ENCODE measurements around the gene SPRY4. TPM values are rescaled to one million over a fixed set of nuclear protein-coding genes. Genes with fewer than 3 reads are reported as not detected.

Gene SPRY4
- total RNA-seq, 1 experiment from 2014 or later: 140 TPM

GRCh38 chr5:142289708-142290576, 34.9 kb downstream of the SPRY4 start (continued):
- TF ChIP-seq FOXP4 (CRISPR knock-in tag; IDR thresholded peaks at IDR 0.05): no peak
- no peak for TF ChIP-seq ZNF263 (CRISPR knock-in tag; IDR thresholded peaks at IDR 0.05; ENCODE audit: low read depth)

DNA sequence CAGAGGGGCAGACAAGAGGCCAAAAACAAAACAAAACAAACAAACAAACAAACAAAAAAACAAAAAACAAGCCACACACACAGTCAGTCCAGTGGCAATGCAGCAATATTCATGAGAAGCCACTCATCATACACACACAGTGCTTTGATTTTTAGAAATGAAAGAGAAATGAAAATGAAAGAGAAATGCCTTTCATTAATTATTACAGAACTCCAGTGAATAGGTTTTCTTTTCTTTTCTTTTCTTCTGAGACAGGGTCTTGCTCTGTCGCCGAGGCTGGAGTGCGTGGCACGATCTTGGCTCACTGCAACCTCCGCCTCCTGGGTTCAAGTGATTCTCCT, 36.9 kb downstream of the SPRY4 start:
- ATAC-seq (no peak), DNase-seq (ENCODE audit: low spot score) (no peak)
- Mint-ChIP-seq H3K27me3 (ENCODE audit: low read depth) (no peaks in the 10 kb centered on the region; the same call in 1 of the 2 replicates), H3K27ac (peak overlapping the region; percentile 90), H3K36me3 (peaks cover 9% of the 10 kb centered on the region), H3K4me3 (no peak overlapping the region), H3K9me3 (no peaks in the 10 kb centered on the region), H3K4me1 (peaks cover 55% of the 10 kb centered on the region)
- CTCF ChIA-PET: no interaction called here
- POLR2A ChIA-PET: interaction anchor here (0.6 kb wide), 1 partner anchor 66 kb away, joined by 5 read pairs; no protein-coding TSS in a partner anchor
- TF ChIP-seq, protein P1, sequence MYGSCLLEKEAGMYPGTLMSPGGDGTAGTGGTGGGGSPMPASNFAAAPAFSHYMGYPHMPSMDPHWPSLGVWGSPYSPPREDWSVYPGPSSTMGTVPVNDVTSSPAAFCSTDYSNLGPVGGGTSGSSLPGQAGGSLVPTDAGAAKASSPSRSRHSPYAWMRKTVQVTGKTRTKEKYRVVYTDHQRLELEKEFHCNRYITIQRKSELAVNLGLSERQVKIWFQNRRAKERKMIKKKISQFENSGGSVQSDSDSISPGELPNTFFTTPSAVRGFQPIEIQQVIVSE (CRISPR knock-in tag; IDR thresholded peaks at IDR 0.05; ENCODE audit: borderline replicate concordance): peak; percentile 24; the same call in 1 of the 2 replicates
- no peak for TF ChIP-seq NFYB (CRISPR knock-in tag; conservative IDR thresholded peaks at IDR 0.05; ENCODE audit: low read depth)

DNA sequence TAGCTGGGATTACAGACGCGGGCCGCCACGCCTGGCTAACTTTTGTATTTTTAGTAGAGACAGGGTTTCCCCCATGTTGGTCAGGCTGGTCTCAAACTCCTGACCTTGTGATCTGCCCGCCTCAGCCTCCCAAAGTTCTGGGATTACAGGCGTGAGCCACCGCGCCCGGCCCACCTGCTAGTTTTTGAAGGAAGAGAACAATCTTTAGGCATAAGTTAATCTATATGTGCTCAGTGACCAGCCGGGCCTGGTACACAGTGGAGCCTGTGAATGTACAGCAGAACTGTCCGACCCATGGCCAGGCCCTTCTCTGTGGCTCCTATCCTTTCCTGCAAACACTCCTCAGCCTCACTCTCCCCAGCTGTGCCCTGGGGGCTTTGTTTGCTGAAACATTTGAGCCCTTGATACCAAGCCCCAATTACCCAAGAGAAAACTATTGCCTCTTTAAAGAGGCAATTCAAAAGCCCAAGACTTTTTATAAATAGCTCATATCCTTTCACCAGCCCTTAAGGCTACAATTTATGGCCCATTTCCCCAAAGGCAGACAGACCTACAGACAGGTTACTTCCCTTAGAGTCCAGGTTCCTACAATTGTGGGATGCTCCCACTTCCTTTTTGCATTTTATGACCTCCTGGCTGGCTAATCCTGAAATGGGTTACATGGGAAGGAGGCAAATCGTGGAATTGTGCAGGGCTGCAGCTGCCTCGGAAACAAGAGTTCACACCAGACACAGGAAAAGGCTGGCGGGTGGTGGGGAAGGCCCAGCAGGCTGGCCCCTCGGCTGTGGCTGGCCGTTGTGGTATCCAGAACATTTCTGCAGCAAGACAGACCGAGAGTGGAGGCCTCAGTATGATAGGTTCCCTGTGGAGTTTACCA, 37.5 kb downstream of the SPRY4 start:
- ChIA-PET POLR2A (interaction anchor here (0.6 kb wide), 1 partner anchor 67 kb away, joined by 5 read pairs; no protein-coding TSS in a partner anchor), CTCF (interaction anchor here (0.8 kb wide), 1 partner anchor 18 kb away, joined by 3 read pairs; no protein-coding TSS in a partner anchor)
- H3K36me3 Mint-ChIP-seq: peaks cover 6% of the 10 kb centered on the region
- peaks cover 55% of the 10 kb centered on the region for H3K4me1 Mint-ChIP-seq
- H3K27ac Mint-ChIP-seq: peak overlapping the region; percentile 90
- no peaks in the 10 kb centered on the region for H3K9me3 Mint-ChIP-seq
- no peak for TF ChIP-seq PRRX2 (CRISPR knock-in tag; IDR thresholded peaks at IDR 0.05)
- TF ChIP-seq NR3C1 (CRISPR knock-in tag; conservative IDR thresholded peaks at IDR 0.05; ENCODE audit: low read depth): no peak
- TF ChIP-seq, protein P2, sequence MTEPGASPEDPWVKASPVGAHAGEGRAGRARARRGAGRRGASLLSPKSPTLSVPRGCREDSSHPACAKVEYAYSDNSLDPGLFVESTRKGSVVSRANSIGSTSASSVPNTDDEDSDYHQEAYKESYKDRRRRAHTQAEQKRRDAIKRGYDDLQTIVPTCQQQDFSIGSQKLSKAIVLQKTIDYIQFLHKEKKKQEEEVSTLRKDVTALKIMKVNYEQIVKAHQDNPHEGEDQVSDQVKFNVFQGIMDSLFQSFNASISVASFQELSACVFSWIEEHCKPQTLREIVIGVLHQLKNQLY (CRISPR knock-in tag; IDR thresholded peaks at IDR 0.05): no peak
- TF ChIP-seq, protein P3, sequence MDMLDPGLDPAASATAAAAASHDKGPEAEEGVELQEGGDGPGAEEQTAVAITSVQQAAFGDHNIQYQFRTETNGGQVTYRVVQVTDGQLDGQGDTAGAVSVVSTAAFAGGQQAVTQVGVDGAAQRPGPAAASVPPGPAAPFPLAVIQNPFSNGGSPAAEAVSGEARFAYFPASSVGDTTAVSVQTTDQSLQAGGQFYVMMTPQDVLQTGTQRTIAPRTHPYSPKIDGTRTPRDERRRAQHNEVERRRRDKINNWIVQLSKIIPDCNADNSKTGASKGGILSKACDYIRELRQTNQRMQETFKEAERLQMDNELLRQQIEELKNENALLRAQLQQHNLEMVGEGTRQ (CRISPR knock-in tag; IDR thresholded peaks at IDR 0.05): no peak
- TF ChIP-seq ZNF671 (CRISPR knock-in tag; IDR thresholded peaks at IDR 0.05): no peak
- DNase-seq (ENCODE audit: low spot score) (no peak), ATAC-seq (0 out of 2 replicates have a peak, but pooled peaks have one; percentile 4)
- no peaks in the 10 kb centered on the region; the same call in 1 of the 2 replicates for H3K27me3 Mint-ChIP-seq (ENCODE audit: low read depth)
- H3K4me3 Mint-ChIP-seq: no peak overlapping the region

- Mint-ChIP-seq H3K9me3 (no peaks in the 10 kb centered on the region), H3K4me3 (no peak overlapping the region), H3K27ac (peak overlapping the region; percentile 63), H3K27me3 (ENCODE audit: low read depth) (no peaks in the 10 kb centered on the region; the same call in 1 of the 2 replicates), H3K36me3 (no peaks in the 10 kb centered on the region), H3K4me1 (peaks cover 55% of the 10 kb centered on the region)
- no peak for DNase-seq (ENCODE audit: low spot score)
- CTCF ChIA-PET: no interaction called here
- POLR2A ChIA-PET: no interaction called here
- no peak for ATAC-seq
- TF ChIP-seq SMAD3 (CRISPR knock-in tag; IDR thresholded peaks at IDR 0.05; ENCODE audit: borderline replicate concordance): no peak
- no peak for TF ChIP-seq CREM (CRISPR knock-in tag; IDR thresholded peaks at IDR 0.05)
- no peak for TF ChIP-seq ZNF138 (CRISPR knock-in tag; conservative IDR thresholded peaks at IDR 0.05)
- TF ChIP-seq ZSCAN18 (CRISPR knock-in tag; IDR thresholded peaks at IDR 0.05): no peak
- TF ChIP-seq NFE2L1 (CRISPR knock-in tag; IDR thresholded peaks at IDR 0.05): no peak
- no peak for TF ChIP-seq TEAD1 (CRISPR knock-in tag; IDR thresholded peaks at IDR 0.05)
- no peak for TF ChIP-seq OVOL2 (CRISPR knock-in tag; IDR thresholded peaks at IDR 0.05; ENCODE audit: borderline replicate concordance)
- no peak for TF ChIP-seq FOXK1 (CRISPR knock-in tag; IDR thresholded peaks at IDR 0.05)
- TF ChIP-seq KAT7 (CRISPR knock-in tag; IDR thresholded peaks at IDR 0.05; ENCODE audit: borderline replicate concordance): no peak
- TF ChIP-seq, protein P4, sequence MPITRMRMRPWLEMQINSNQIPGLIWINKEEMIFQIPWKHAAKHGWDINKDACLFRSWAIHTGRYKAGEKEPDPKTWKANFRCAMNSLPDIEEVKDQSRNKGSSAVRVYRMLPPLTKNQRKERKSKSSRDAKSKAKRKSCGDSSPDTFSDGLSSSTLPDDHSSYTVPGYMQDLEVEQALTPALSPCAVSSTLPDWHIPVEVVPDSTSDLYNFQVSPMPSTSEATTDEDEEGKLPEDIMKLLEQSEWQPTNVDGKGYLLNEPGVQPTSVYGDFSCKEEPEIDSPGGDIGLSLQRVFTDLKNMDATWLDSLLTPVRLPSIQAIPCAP (CRISPR knock-in tag; IDR thresholded peaks at IDR 0.05): no peak
These were observed 38.7 kb downstream of the SPRY4 start for GRCh38 chr5:142286111-142286510.

All from WTC11 (cell line).